ENCODE data around the gene GGNBP2. TPM values are rescaled to one million over a fixed set of nuclear protein-coding genes. Genes with fewer than 3 reads are reported as not detected.

Gene GGNBP2
- total RNA-seq: 95.8 TPM

GRCh38 chr17:36544307-36545076 is at the start of gene GGNBP2:
Gene GGNBP2 (plus strand): TSS chr17:36544919. CDS start chr17:36545725, 806 bp downstream.

DNA sequence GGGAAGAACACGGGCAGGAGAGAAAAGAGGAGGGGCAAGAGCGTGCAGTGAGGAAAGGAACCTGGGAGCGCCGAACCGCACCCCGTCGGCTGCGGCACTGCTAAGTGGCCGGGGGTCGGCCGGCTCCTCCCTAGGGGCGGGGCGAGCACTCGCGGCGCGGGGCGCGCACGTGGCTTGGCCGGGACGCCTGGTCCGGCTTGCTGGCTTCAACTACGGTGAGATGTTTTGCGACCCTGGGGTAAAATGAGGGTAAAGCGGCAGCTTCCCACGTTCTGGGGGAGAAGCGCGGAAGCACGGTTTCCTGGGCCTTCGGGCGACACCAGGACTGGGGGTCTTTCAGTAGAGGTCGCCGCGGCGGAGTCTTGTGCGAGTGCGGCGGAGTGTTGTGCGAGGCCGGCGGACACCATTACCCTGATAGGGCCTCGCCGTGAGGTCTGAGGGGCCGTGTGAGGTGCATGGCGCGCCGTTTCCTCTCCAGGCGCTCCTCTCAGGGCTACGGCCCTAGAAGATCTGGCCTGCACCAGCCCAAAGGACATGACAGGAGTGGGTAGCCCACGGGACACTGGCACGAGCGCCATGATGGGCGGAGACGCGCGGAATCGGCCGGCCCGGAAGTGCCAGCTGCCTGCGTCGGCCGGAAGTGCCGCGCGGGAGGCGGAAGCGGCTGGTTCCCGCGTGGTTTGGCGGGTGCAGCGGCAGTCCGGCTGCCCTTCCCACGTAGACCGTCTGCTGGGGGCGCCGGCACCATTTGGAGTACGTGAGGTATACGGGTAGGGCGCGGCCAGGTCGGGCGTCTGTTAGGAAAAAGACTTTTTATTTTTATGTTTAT is 9.7 kb upstream of the GGNBP2 start, which contains the start of the genes MYO19 and PIGW:
MYO19 (minus strand) TSS at position 29 of the 829 bp plus-strand sequence. CDS start 2,330 bp downstream, outside the sequence.
PIGW (plus strand) TSS at position 148 of the 829 bp plus-strand sequence. CDS start 2,115 bp downstream, outside the sequence.

GRCh38 chr17:36591434-36592315 is 47.0 kb downstream of the GGNBP2 start, which contains the start of gene DHRS11:
Gene DHRS11 (plus strand): TSS chr17:36591879. CDS start chr17:36592010, 131 bp downstream.

DNA sequence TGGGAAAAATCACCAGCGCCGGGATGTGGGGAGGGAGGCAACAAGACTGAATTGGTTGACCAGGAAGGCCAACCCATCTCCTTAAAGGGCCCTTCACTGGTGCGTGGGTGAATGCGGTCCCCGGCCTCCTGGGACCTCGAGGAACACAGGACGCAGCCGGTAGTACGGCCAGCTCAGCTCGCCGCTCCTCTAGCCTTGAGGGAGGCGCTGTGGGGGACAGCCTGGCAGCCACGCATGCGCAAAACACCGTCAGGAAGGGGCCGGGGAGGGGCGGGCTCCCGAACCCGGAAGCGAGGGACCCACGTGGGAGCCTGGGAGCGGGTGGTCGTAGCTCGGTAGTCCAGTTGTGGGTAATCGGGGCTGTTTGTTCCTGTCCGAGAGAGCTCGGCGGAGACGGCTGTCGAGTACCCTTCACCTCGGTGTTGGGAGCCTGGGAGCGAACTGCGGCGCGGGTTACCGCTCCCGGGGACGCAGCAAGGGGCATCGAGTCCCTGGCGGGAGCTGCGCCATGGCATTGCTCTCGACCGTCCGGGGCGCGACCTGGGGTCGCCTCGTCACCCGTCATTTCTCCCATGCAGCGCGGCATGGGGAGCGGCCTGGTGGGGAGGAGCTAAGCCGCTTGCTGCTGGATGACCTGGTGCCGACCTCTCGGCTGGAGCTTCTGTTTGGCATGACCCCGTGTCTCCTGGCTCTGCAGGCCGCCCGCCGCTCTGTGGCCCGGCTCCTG is 56.7 kb downstream of the GGNBP2 start, which contains the start of gene MRM1:
MRM1 (plus strand) TSS at position 281 of the 727 bp plus-strand sequence; CDS start at position 509, 228 bp downstream.

Other genes starting within 250 kb of the GGNBP2 start
- not detected for gene TBC1D3G, start 221.0 kb upstream of the GGNBP2 start, total RNA-seq
- not detected for gene TBC1D3H, start 156.5 kb upstream of the GGNBP2 start, total RNA-seq
- 39.4 TPM for gene ZNHIT3, start 58.2 kb upstream of the GGNBP2 start, total RNA-seq
- gene MYO19, start 10.1 kb upstream of the GGNBP2 start, total RNA-seq: 64.5 TPM
- 5.0 TPM for gene PIGW, start 9.9 kb upstream of the GGNBP2 start, total RNA-seq
- 8.1 TPM for gene DHRS11, start 47.0 kb downstream of the GGNBP2 start, total RNA-seq
- gene MRM1, start 56.7 kb downstream of the GGNBP2 start, total RNA-seq: 3.1 TPM

All from parietal lobe (tissue), 1 donor.